Adipocyte (in vitro differentiated cells): ENCODE data around the gene SLX4IP.

Experiments
- DNase-seq: peaks from one replicate; pipeline ENCODE4 v3.0.0-alpha.2; 2015; ENCODE audit warnings: low read depth
- H3K27me3 ChIP-seq: replicated peaks from 2 replicates; pipeline ENCODE4 v1.7.0; 2013; ENCODE audit warnings: mild to moderate bottlenecking, low read length, moderate library complexity; ENCODE audit not compliant: control insufficient read depth, insufficient read depth
- H3K36me3 ChIP-seq: 2 replicates; pipeline ENCODE4 v1.7.0; 2013; ENCODE audit warnings: low read length, mild to moderate bottlenecking, moderate library complexity; ENCODE audit not compliant: control insufficient read depth, insufficient read depth, severe bottlenecking
- H3K4me1 ChIP-seq: 2 replicates; pipeline ENCODE4 v1.7.0; 2013; ENCODE audit warnings: mild to moderate bottlenecking, low read length, moderate library complexity; ENCODE audit not compliant: control insufficient read depth, insufficient read depth
- H3K4me3 ChIP-seq: 2 replicates; pipeline ENCODE4 v1.7.0; 2013; ENCODE audit warnings: mild to moderate bottlenecking, low read length, moderate library complexity
- H3K9ac ChIP-seq: 2 replicates; pipeline ENCODE4 v1.7.0; 2013; ENCODE audit warnings: mild to moderate bottlenecking, low read length, moderate library complexity
- H3K9me3 ChIP-seq: 2 replicates; pipeline ENCODE4 v1.7.0; 2013; ENCODE audit warnings: mild to moderate bottlenecking, low read length, moderate library complexity; ENCODE audit not compliant: control insufficient read depth

The SLX4IP gene

GRCh38 chr20:10541668-10542411 lies 106.7 kb downstream of the SLX4IP start:
- Histone ChIP-seq H3K9ac (peak overlapping the region; percentile 41), H3K4me3 (no peak overlapping the region), H3K36me3 (no peaks in the 10 kb centered on the region), H3K27me3 (no peaks in the 10 kb centered on the region), H3K9me3 (no peaks in the 10 kb centered on the region), H3K4me1 (peaks cover 25% of the 10 kb centered on the region)
- DNase-seq = no peak

GRCh38 chr20:10542442-10542841 lies 107.3 kb downstream of the SLX4IP start:
- H3K9me3 ChIP-seq = no peaks in the 10 kb centered on the region
- H3K9ac ChIP-seq = no peak overlapping the region
- H3K4me3 ChIP-seq = no peak overlapping the region
- H3K4me1 ChIP-seq = peaks cover 25% of the 10 kb centered on the region
- DNase-seq = no peak
- H3K27me3 ChIP-seq = no peaks in the 10 kb centered on the region
- no peaks in the 10 kb centered on the region for H3K36me3 ChIP-seq

GRCh38 chr20:10543480-10543879 lies 108.4 kb downstream of the SLX4IP start:
- no peak overlapping the region for H3K4me3 ChIP-seq
- no peak overlapping the region for H3K9ac ChIP-seq
- DNase-seq = no peak
- H3K9me3 ChIP-seq = no peaks in the 10 kb centered on the region
- no peaks in the 10 kb centered on the region for H3K27me3 ChIP-seq
- peaks cover 18% of the 10 kb centered on the region for H3K4me1 ChIP-seq
- no peaks in the 10 kb centered on the region for H3K36me3 ChIP-seq

GRCh38 chr20:10547276-10548114 lies 112.4 kb downstream of the SLX4IP start:
- Histone ChIP-seq H3K4me3 (no peak overlapping the region), H3K36me3 (no peaks in the 10 kb centered on the region), H3K9ac (no peak overlapping the region), H3K9me3 (no peaks in the 10 kb centered on the region), H3K27me3 (no peaks in the 10 kb centered on the region), H3K4me1 (peaks cover 17% of the 10 kb centered on the region)
- no peak for DNase-seq

GRCh38 chr20:10549511-10549910 lies 114.4 kb downstream of the SLX4IP start:
- Histone ChIP-seq H3K9me3 (no peaks in the 10 kb centered on the region), H3K4me1 (peaks cover 25% of the 10 kb centered on the region), H3K27me3 (no peaks in the 10 kb centered on the region), H3K36me3 (no peaks in the 10 kb centered on the region), H3K9ac (no peak overlapping the region), H3K4me3 (no peak overlapping the region)
- no peak for DNase-seq

GRCh38 chr20:10550204-10551118 lies 115.4 kb downstream of the SLX4IP start:
- H3K4me3 ChIP-seq = no peak overlapping the region
- H3K9me3 ChIP-seq = no peaks in the 10 kb centered on the region

GRCh38 chr20:10551732-10552724 lies 116.9 kb downstream of the SLX4IP start:
- no peak for DNase-seq

More at GRCh38 chr20:10550204-10551118, 115.4 kb downstream of the SLX4IP start:
- no peak overlapping the region for H3K9ac ChIP-seq
- H3K4me1 ChIP-seq = peaks cover 26% of the 10 kb centered on the region
- no peak for DNase-seq
- H3K27me3 ChIP-seq = no peaks in the 10 kb centered on the region
- H3K36me3 ChIP-seq = no peaks in the 10 kb centered on the region

GRCh38 chr20:10553326-10553984 lies 118.3 kb downstream of the SLX4IP start:
- Histone ChIP-seq H3K9ac (no peak overlapping the region), H3K4me1 (peaks cover 40% of the 10 kb centered on the region), H3K27me3 (no peaks in the 10 kb centered on the region), H3K9me3 (no peaks in the 10 kb centered on the region), H3K36me3 (no peaks in the 10 kb centered on the region), H3K4me3 (no peak overlapping the region)
- DNase-seq = peak; percentile 82

More at GRCh38 chr20:10551732-10552724, 116.9 kb downstream of the SLX4IP start:
- Histone ChIP-seq H3K9me3 (no peaks in the 10 kb centered on the region), H3K36me3 (no peaks in the 10 kb centered on the region), H3K27me3 (no peaks in the 10 kb centered on the region), H3K4me3 (no peak overlapping the region), H3K4me1 (peaks cover 39% of the 10 kb centered on the region), H3K9ac (no peak overlapping the region)

- H3K9me3 ChIP-seq = no peaks in the 10 kb centered on the region
- H3K36me3 ChIP-seq = no peaks in the 10 kb centered on the region
- H3K9ac ChIP-seq = no peak overlapping the region
- no peak overlapping the region for H3K4me3 ChIP-seq
- no peak for DNase-seq
- peaks cover 44% of the 10 kb centered on the region for H3K4me1 ChIP-seq
- H3K27me3 ChIP-seq = no peaks in the 10 kb centered on the region
Measured at GRCh38 chr20:10554285-10554684, 119.2 kb downstream of the SLX4IP start.

GRCh38 chr20:10555393-10555792 lies 120.3 kb downstream of the SLX4IP start:
- no peak for DNase-seq
- H3K9me3 ChIP-seq = no peaks in the 10 kb centered on the region
- H3K27me3 ChIP-seq = no peaks in the 10 kb centered on the region
- H3K4me3 ChIP-seq = peak overlapping the region; percentile 30
- H3K4me1 ChIP-seq = peaks cover 44% of the 10 kb centered on the region
- no peak overlapping the region for H3K9ac ChIP-seq
- H3K36me3 ChIP-seq = no peaks in the 10 kb centered on the region
